ENCODE data around the gene TCERG1L. TPM values are rescaled to one million over a fixed set of nuclear protein-coding genes. Genes with fewer than 3 reads are reported as not detected.
A peak's percentile ranks its signal among the peaks of the same experiment; 100 is the strongest.

Gene TCERG1L
- total and polyA plus RNA-seq, 10 donors = 0.03 to 1.2 (median 0.30) TPM; not detected in 3

GRCh38 chr10:131280101-131280500 lies 31.4 kb downstream of the TCERG1L start:
- Histone ChIP-seq H3K36me3 (no peaks in the 10 kb centered on the region), H3K27ac (no peak overlapping the region), H3K4me3 (no peak overlapping the region), H3K4me1 (no peaks in the 10 kb centered on the region), H3K27me3 (replicated peaks in 1 of 7) (peaks cover 0 to 6% (median 0%) of the 10 kb centered on the region in 7 donors), H3K9me3 (peaks cover 0 to 7% (median 0%) of the 10 kb centered on the region in 8 donors)
- no peak for TF ChIP-seq POLR2AphosphoS5 (IDR thresholded peaks at IDR 0.05)
- WGBS, 5 donors = 33 to 42% (median 39%) methylated on average over 1 of the region's 1 CpG
- DNase-seq = no peak
- intact Hi-C loops (cut with DNase I; ENCODE audit: low total_unique reads) = no loop called here

GRCh38 chr10:131279516-131279915 lies 32.0 kb downstream of the TCERG1L start:
- peak; percentile 34 for DNase-seq
- peaks cover 0 to 6% (median 0%) of the 10 kb centered on the region in 7 donors for H3K27me3 ChIP-seq (replicated peaks in 1 of 7)
- intact Hi-C loops (cut with DNase I; ENCODE audit: low total_unique reads) = no loop called here
- H3K4me3 ChIP-seq = no peak overlapping the region
- no peak for TF ChIP-seq POLR2A (IDR thresholded peaks at IDR 0.05)
- TF ChIP-seq POLR2AphosphoS5 (IDR thresholded peaks at IDR 0.05) = no peak
- no peak for TF ChIP-seq CTCF (IDR thresholded peaks at IDR 0.05 in 8 of 11, conservative IDR thresholded peaks at IDR 0.05 in 3 of 11)
- no peak overlapping the region for H3K27ac ChIP-seq
- no peaks in the 10 kb centered on the region for H3K4me1 ChIP-seq
- H3K36me3 ChIP-seq = no peaks in the 10 kb centered on the region
- WGBS, 5 donors = 82 to 93% (median 86%) methylated on average over 9 of the region's 9 CpGs
- peaks cover 0 to 1% (median 0%) of the 10 kb centered on the region in 8 donors for H3K9me3 ChIP-seq

- intact Hi-C loops (cut with DNase I; ENCODE audit: low total_unique reads) = no loop called here
- peak; percentile 58 for DNase-seq
- H3K4me1 ChIP-seq = peaks cover 0 to 5% (median 0%) of the 10 kb centered on the region in 6 donors
- H3K36me3 ChIP-seq = no peaks in the 10 kb centered on the region
- peaks cover 0 to 6% (median 0%) of the 10 kb centered on the region in 7 donors for H3K27me3 ChIP-seq (replicated peaks in 1 of 7)
- H3K27ac ChIP-seq = no peak overlapping the region
- TF ChIP-seq CTCF (IDR thresholded peaks at IDR 0.05 in 8 of 11, conservative IDR thresholded peaks at IDR 0.05 in 3 of 11) (no peak), POLR2A (IDR thresholded peaks at IDR 0.05) (no peak), POLR2AphosphoS5 (IDR thresholded peaks at IDR 0.05) (no peak)
- 81 to 92% (median 86%) methylated on average over 12 of the region's 12 CpGs for WGBS, 5 donors
- no peak overlapping the region for H3K4me3 ChIP-seq
- no peaks in the 10 kb centered on the region for H3K9me3 ChIP-seq
These were observed 33.6 kb downstream of the TCERG1L start for GRCh38 chr10:131277969-131278368.

GRCh38 chr10:131277278-131277677 lies 34.2 kb downstream of the TCERG1L start:
- intact Hi-C loops (cut with DNase I; ENCODE audit: low total_unique reads) = no loop called here
- TF ChIP-seq CTCF (IDR thresholded peaks at IDR 0.05 in 8 of 11, conservative IDR thresholded peaks at IDR 0.05 in 3 of 11) (no peak), POLR2AphosphoS5 (IDR thresholded peaks at IDR 0.05) (no peak), POLR2A (IDR thresholded peaks at IDR 0.05) (no peak)
- peaks cover 0 to 6% (median 0%) of the 10 kb centered on the region in 7 donors for H3K27me3 ChIP-seq (replicated peaks in 1 of 7)
- H3K4me3 ChIP-seq = no peak overlapping the region
- no peaks in the 10 kb centered on the region for H3K36me3 ChIP-seq
- H3K4me1 ChIP-seq = peaks cover 0 to 5% (median 0%) of the 10 kb centered on the region in 6 donors
- 56 to 69% (median 66%) methylated on average over 8 to 12 of the region's 12 CpGs for WGBS, 5 donors
- no peak overlapping the region for H3K27ac ChIP-seq
- no peaks in the 10 kb centered on the region for H3K9me3 ChIP-seq
- DNase-seq = peak; percentile 57

- intact Hi-C loops (cut with DNase I; ENCODE audit: low total_unique reads) = no loop called here
These were observed 35.8 kb downstream of the TCERG1L start for GRCh38 chr10:131275691-131276090.

More at GRCh38 chr10:131275691-131276090, 35.8 kb downstream of the TCERG1L start:
- DNase-seq = peak; percentile 58
- no peaks in the 10 kb centered on the region for H3K36me3 ChIP-seq
- peaks cover 0 to 6% (median 0%) of the 10 kb centered on the region in 7 donors for H3K27me3 ChIP-seq (replicated peaks in 1 of 7)
- no peak overlapping the region for H3K4me3 ChIP-seq
- 83 to 95% (median 86%) methylated on average over 4 of the region's 4 CpGs for WGBS, 5 donors
- no peaks in the 10 kb centered on the region for H3K9me3 ChIP-seq
- peaks cover 0 to 5% (median 0%) of the 10 kb centered on the region in 6 donors for H3K4me1 ChIP-seq
- TF ChIP-seq POLR2AphosphoS5 (IDR thresholded peaks at IDR 0.05) = no peak
- TF ChIP-seq POLR2A (IDR thresholded peaks at IDR 0.05) = no peak
- TF ChIP-seq CTCF (IDR thresholded peaks at IDR 0.05 in 8 of 11, conservative IDR thresholded peaks at IDR 0.05 in 3 of 11) = no peak
- H3K27ac ChIP-seq = no peak overlapping the region
